ENCODE data around the gene HMGXB3. TPM values are rescaled to one million over a fixed set of nuclear protein-coding genes. Genes with fewer than 3 reads are reported as not detected.

The HMGXB3 gene
- polyA plus RNA-seq, 1 donor from 2014 or later = 66.6 TPM

GRCh38 chr5:150052956-150053712, 52.6 kb downstream of the HMGXB3 start:
- Histone ChIP-seq H2AFZ (ENCODE audit: low read depth, low read length) (no peak overlapping the region), H3K4me2 (ENCODE audit: low read length) (no peak overlapping the region), H3K9ac (ENCODE audit: low read length) (no peak overlapping the region), H3F3A (ENCODE audit: insufficient read depth, low read length, poor library complexity, severe bottlenecking) (no peaks in the 10 kb centered on the region), H3K27me3 (ENCODE audit: insufficient read depth, low read depth, low read length) (no peaks in the 10 kb centered on the region), H3K36me3 (ENCODE audit: insufficient read depth, low read length) (no peaks in the 10 kb centered on the region), H3K9me2 (ENCODE audit: insufficient read depth, low read length) (no peaks in the 10 kb centered on the region), H4K20me1 (ENCODE audit: insufficient read depth) (no peaks in the 10 kb centered on the region), H3K4me3 (ENCODE audit: low read length) (no peak overlapping the region), H3K9me3 (ENCODE audit: low read length) (no peaks in the 10 kb centered on the region), H3K27ac (ENCODE audit: low read length) (no peak overlapping the region), H3K79me2 (replicated peaks; ENCODE audit: insufficient read depth, low read length) (no peaks in the 10 kb centered on the region)
- TF ChIP-seq, protein P1, sequence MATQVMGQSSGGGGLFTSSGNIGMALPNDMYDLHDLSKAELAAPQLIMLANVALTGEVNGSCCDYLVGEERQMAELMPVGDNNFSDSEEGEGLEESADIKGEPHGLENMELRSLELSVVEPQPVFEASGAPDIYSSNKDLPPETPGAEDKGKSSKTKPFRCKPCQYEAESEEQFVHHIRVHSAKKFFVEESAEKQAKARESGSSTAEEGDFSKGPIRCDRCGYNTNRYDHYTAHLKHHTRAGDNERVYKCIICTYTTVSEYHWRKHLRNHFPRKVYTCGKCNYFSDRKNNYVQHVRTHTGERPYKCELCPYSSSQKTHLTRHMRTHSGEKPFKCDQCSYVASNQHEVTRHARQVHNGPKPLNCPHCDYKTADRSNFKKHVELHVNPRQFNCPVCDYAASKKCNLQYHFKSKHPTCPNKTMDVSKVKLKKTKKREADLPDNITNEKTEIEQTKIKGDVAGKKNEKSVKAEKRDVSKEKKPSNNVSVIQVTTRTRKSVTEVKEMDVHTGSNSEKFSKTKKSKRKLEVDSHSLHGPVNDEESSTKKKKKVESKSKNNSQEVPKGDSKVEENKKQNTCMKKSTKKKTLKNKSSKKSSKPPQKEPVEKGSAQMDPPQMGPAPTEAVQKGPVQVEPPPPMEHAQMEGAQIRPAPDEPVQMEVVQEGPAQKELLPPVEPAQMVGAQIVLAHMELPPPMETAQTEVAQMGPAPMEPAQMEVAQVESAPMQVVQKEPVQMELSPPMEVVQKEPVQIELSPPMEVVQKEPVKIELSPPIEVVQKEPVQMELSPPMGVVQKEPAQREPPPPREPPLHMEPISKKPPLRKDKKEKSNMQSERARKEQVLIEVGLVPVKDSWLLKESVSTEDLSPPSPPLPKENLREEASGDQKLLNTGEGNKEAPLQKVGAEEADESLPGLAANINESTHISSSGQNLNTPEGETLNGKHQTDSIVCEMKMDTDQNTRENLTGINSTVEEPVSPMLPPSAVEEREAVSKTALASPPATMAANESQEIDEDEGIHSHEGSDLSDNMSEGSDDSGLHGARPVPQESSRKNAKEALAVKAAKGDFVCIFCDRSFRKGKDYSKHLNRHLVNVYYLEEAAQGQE (IDR thresholded peaks at IDR 0.05; ENCODE audit: borderline replicate concordance) = no peak
- TF ChIP-seq CTCF (IDR thresholded peaks at IDR 0.05; ENCODE audit: poor library complexity, severe bottlenecking) (no peak), EP300 (conservative IDR thresholded peaks at IDR 0.05; ENCODE audit: poor library complexity, severe bottlenecking) (no peak), MXI1 (conservative IDR thresholded peaks at IDR 0.05; ENCODE audit: poor library complexity, severe bottlenecking) (no peak), EZH2 (IDR thresholded peaks at IDR 0.05; ENCODE audit: borderline replicate concordance, insufficient read depth, low read length, poor library complexity, severe bottlenecking) (no peak), POLR2AphosphoS5 (IDR thresholded peaks at IDR 0.05) (no peak), SMC3 (conservative IDR thresholded peaks at IDR 0.05; ENCODE audit: poor library complexity) (no peak), TAF1 (IDR thresholded peaks at IDR 0.05; ENCODE audit: low read depth) (no peak), RAD21 (conservative IDR thresholded peaks at IDR 0.05) (no peak)

GRCh38 chr5:150053713-150054392, 53.3 kb downstream of the HMGXB3 start:
- no peaks in the 10 kb centered on the region for H3K36me3 ChIP-seq (ENCODE audit: insufficient read depth, low read length)
- no peak overlapping the region for H2AFZ ChIP-seq (ENCODE audit: low read depth, low read length)
- TF ChIP-seq, protein P1 (IDR thresholded peaks at IDR 0.05; ENCODE audit: borderline replicate concordance) = no peak
- TF ChIP-seq SMC3 (conservative IDR thresholded peaks at IDR 0.05; ENCODE audit: poor library complexity) (no peak), EP300 (conservative IDR thresholded peaks at IDR 0.05; ENCODE audit: poor library complexity, severe bottlenecking) (no peak), EZH2 (IDR thresholded peaks at IDR 0.05; ENCODE audit: borderline replicate concordance, insufficient read depth, low read length, poor library complexity, severe bottlenecking) (no peak), TAF1 (IDR thresholded peaks at IDR 0.05; ENCODE audit: low read depth) (no peak), POLR2AphosphoS5 (IDR thresholded peaks at IDR 0.05) (no peak), CTCF (IDR thresholded peaks at IDR 0.05; ENCODE audit: poor library complexity, severe bottlenecking) (no peak)
- no peaks in the 10 kb centered on the region for H3K9me2 ChIP-seq (ENCODE audit: insufficient read depth, low read length)
- no peak overlapping the region for H3K4me2 ChIP-seq (ENCODE audit: low read length)
- H3K27ac ChIP-seq (ENCODE audit: low read length) = no peak overlapping the region
- no peaks in the 10 kb centered on the region for H3F3A ChIP-seq (ENCODE audit: insufficient read depth, low read length, poor library complexity, severe bottlenecking)
- H3K9me3 ChIP-seq (ENCODE audit: low read length) = no peaks in the 10 kb centered on the region
- no peaks in the 10 kb centered on the region for H3K27me3 ChIP-seq (ENCODE audit: insufficient read depth, low read depth, low read length)
- H3K79me2 ChIP-seq (replicated peaks; ENCODE audit: insufficient read depth, low read length) = no peaks in the 10 kb centered on the region
- H4K20me1 ChIP-seq (ENCODE audit: insufficient read depth) = no peaks in the 10 kb centered on the region
- no peak overlapping the region for H3K4me3 ChIP-seq (ENCODE audit: low read length)
- H3K9ac ChIP-seq (ENCODE audit: low read length) = no peak overlapping the region
